HG03103 (cell line): ENCODE results near the gene PDZD8.

Source experiments
- ATAC-seq: cut with Tn5 transposase; IDR thresholded peaks from one replicate; pipeline ENCODE4 v1.9.1; 2021; ENCODE audit warnings: low read depth; ENCODE audit not compliant: unreplicated experiment

PDZD8 gene

GRCh38 chr10:117375360-117376178 is at the start of gene PDZD8:
PDZD8 (minus strand) TSS chr10:117375440; CDS start chr10:117375227, 213 bp downstream.
- ATAC-seq = peak; percentile 79

GRCh38 chr10:117424171-117424570 is 48.9 kb upstream of the PDZD8 start:
- no peak for ATAC-seq

- no peak for ATAC-seq
Measured at GRCh38 chr10:117421985-117422384, 46.7 kb upstream of the PDZD8 start.

DNA sequence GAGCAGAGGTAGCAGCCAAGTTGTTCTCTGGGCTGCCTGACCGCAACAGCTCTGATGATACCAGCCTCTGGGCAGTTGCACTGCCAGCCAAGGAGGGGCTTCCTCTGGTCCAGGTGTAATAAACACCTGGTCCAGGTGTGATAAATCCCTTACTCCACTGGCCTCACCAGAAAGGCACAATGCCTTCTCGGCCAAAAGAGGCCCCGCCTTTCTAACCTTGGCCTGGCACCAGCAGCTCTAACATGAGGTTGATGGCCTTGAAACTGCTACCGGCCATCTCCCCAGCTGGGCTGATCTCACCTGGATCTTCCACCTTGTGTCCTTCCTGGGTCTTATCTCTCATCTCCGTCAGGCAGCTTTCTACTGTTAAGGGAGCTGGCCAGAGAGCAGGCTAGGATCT is 45.5 kb upstream of the PDZD8 start:
- no peak for ATAC-seq

DNA sequence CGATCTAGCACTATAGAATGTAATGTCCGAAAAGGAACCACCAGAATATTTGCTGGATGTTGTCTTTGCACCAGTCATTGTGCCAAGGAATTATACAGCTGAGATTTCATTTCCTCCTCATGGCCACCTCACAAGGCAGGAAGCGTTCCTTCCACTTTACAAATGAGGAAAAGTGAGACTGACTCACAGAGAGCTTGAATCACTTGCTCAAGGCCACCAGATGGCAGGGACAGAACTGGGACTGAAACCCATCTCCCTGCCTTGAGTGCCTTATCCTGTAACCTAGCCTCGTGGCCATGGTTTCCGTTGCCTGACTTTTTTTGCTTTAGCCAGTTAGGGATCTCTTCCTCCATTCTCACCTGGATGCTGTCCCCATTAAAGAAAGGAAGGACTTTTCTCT is 44.7 kb upstream of the PDZD8 start:
- ATAC-seq = no peak

- no peak for ATAC-seq
Measured at GRCh38 chr10:117419159-117419558, 43.9 kb upstream of the PDZD8 start.

GRCh38 chr10:117418121-117418520 is 42.9 kb upstream of the PDZD8 start:
- ATAC-seq = no peak

GRCh38 chr10:117417196-117417595 is 42.0 kb upstream of the PDZD8 start:
- no peak for ATAC-seq

DNA sequence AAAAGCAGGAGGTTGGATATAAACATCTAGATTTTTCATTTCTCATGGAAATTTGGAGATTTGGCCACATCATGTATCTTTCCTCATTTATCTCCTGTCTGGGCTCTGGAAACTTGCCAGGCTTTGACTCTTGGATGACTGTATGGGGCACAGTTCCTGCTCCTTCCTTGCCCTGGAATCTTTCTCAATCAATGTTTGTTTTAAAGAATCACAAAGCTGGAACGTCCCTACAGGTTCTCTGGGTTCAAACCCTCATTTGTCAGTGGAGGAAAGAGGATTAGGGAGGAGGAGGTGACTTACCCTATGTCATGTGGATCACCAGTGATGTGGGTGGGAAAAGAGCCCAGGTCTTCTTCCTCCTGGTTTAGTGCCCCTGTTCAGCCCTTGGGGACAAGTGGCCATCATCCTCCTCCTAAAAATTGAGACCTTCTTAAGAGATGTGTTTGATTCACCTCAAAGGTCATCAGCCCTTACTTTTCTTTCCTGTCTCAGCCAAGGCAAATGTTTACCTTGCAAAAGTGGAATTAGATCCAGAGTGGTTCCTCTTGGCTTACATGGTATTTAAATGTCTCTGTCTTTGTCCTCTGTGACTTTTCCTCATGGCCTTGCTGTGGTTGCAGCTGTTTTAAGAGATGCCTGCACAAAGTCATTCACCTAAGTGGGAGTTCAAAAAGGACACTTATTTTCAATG is 38.8 kb upstream of the PDZD8 start:
- ATAC-seq = no peak

DNA sequence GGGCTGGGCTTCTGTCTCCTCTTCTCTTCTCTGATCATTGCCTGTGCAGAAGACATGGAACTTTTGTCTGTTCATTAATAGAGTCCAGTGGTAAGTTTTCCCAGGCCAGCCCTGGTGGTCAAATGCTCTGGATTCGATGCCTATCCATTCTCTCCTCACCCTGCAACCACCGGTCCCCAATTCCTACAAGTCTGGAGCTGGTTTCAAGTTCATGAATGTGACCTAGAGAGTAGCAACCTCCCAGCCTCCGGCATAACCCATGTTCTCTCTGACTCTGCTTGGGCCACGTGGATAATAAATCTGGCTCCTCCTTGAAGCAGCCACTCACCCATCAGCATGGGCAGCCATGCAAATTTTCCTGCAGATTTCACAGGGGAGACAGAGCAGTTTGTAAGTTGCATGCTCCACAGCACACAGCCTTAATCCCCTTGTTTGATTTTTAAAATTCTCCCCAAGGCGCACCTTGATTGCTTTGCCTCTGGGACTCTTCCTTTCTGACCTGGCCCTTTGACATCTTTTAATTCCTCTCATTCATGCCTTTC is 37.3 kb upstream of the PDZD8 start:
- no peak for ATAC-seq

DNA sequence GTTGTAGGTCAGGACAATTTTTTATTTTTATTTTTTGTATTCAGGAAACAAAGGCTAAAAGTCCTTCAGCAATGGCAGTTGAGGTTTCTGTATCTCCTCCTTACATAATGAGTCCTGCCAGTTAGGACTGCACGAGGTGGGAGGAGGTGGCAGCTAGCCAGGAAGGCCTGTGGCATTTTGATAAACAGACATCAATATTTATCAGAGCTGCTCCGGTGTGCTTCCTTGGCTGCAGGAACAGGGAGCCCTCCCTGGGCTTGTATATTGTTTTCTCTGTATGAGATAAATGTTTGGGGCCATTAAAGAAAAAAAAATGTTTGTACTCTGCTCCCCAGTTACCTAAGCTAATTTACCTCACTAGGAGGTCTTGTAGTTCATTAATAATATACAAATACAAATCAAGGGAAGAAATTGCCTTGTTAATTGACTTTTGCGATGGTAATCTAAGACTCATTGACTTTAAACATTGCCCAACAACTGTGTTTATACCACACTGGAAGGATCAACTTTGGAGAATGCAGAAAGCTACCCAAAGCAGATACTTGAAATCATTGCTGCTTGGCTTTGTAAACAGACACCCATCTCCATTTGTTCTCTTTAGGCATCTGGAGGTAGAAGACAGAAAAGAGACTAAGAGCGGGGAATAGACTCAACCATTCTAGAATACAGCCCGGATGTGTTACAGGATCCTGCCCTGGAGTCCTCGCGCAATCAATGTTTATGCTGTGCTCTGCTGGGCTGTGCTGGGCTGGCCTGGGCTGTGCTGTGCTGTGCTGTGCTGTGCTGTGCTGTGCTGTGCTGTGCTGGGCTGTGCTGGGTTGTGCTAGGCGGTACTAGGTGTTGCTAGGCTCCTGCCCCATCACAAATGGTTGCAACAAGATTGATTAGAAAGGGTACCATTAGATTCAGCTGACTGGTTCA is 36.5 kb upstream of the PDZD8 start:
- no peak for ATAC-seq

DNA sequence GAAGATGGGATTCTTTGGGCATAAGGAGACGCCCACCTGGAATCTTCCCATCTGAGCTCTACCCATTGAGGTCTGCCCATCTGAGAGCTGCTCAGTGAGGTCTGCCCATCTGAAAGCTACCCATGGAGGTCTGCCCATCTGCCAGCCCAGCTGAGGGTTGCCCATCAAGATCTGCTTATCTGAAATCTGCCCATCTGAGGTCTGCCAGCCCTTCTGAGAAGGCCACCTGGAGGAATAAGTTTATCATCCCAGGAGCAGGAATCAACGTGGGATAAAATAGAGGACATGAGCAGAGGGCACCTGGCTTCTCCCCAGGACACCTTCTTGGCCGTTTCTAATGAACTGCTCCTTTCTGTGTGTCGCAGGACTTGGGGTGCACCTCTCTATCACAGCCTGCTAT is 35.3 kb upstream of the PDZD8 start:
- no peak for ATAC-seq

DNA sequence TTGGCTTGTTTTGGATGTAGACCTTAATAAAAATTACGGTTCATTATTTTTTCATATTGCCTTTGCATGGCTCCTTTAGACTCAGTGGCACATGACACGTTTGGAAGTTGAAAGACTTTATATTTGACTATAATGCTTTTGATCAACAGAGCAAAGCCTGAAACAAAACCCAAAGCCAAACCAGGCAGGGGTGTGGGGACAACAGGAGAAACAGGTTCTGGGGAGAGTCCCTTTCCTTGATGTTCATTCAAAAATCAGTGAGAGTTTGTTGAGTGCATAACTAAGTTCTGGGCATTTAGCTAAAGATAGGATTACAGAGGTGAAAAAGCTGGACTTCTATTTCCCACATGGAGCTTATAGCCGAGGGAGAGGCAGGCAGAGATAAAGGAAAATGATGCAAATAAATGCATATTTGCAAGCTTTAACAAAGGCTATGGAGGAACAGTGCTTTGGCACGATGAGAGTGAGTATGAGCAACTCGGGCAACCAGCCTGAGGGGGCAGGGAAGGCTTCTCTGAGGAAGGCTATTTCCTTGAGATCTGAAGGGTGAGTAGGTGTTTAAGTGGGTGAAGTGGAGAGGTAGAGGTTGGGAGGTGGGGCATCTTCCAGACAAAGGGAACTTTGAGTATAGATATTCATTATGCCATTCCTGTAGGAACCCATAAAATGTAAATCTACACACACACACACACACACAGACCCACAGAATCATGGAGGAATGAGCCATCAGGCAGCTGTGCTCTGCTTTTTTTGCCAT is 34.5 kb upstream of the PDZD8 start:
- no peak for ATAC-seq

DNA sequence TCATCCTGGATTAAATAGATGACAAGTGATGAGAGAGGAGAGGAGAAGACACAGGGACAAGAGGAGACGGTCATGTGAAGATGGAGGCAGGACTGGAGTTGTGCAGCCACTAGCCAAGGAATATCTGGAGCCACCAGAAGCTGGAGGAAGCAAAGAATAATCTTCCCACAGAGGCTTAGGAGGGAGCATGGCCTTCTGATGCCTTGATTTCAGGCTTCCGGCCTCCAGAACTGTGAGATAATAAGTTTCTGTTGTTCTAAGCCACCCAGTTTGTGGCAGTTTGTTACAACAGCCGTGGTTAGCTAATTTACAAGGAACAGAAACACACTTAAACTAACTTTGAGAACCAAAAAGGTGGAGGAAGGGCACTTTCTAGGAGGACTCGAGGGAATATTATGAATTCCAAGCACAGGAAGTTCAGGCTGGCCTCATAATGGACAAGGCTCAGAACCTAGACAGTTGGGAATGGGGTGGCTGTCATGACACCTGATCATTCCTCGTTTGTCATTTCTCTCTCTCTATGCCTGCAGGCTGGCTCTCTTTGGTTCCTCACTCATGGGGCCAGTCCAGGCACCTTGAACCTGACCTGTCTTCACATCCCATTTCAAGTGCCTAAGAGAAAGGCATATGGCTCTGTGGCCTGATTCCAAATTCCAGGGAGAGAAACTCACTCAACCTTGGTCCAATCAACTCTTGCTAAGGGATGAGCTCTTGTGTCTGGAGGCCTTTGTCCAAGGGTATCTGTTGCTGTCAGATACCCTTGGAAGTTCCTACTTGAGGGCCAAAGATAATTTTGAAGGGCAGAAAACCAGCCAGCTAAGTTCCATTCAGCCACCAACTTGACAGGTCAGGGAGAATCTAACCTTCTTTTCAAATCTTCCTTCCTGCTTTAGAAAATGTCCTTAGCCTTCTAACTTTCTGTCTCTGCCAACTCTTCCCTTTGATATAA is 33.5 kb upstream of the PDZD8 start:
- no peak for ATAC-seq

- no peak for ATAC-seq
Measured at GRCh38 chr10:117405730-117406129, 30.5 kb upstream of the PDZD8 start.

- no peak for ATAC-seq
Measured at GRCh38 chr10:117400329-117400728, 25.1 kb upstream of the PDZD8 start.

GRCh38 chr10:117399341-117400196 is 24.3 kb upstream of the PDZD8 start:
- no peak for ATAC-seq

GRCh38 chr10:117398029-117398428 is 22.8 kb upstream of the PDZD8 start:
- ATAC-seq = no peak
